Activated effector memory CD4-positive, alpha-beta T cell treated with anti-CD3 and anti-CD28 coated beads, Interleukin-2, amount 50 U/mL, for 16 hours (primary cell): ENCODE data around the gene CHST5.
"Not testable (repeated sequence)": the region's sequence is repeated elsewhere in the genome, so short reads cannot be mapped to it uniquely, and the experiment has no call there.

Source experiments
- DNase-seq: peaks from one replicate; pipeline ENCODE4 v3.0.0-alpha.2; 2020

Gene CHST5

DNA sequence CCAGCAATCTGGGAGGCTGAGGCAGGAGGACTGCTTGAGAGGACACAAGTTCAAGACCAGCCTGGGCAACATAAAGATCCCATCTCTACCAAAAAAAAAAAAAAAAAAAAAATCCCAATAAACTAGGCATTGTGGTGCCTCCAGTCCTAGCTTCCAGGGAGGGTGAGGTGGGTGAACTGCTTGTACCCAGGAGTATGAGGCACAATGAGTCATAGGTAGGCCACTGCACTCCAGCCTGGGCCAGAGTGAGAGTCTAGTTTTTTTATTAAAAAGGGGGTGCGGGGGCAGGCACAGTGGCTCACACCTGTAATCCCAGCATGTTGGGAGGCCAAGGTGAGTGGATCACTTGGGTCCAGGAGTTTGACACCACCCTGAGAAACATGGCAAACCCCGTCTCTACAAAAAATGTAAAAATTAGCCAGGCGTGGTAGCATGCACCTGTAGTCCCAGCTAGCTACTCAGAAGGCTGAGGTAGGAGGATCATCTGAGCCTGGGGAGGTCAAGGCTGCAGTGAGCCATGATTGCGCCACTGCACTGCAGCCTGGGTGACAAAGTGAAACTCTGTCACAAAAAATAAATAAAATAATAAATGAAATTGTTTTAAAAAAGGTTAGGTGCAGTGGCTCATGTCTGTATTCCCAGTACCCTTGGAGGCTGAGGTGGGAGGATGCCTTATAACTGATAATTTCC, 32.8 kb downstream of the CHST5 start:
- no peak for DNase-seq

DNA sequence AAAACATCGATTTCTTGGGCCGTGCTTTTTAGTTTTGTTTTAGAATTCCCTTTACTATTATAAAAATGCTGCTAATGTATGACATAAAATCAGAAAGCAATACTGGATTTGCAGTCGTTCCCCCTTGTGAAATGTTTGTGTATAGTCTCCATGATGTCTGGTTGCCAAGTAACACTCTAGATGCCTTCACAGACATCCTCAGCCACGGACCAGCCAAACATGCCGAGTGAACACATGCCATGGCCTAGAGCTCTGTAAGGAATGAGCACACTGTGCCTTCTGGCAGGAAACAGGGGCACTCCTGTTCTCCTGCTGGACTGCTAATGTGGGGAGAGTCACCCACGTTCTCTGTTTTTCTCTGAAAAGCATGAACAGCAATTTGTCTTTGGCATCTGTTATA, 34.1 kb downstream of the CHST5 start:
- DNase-seq: not testable (repeated sequence)

DNA sequence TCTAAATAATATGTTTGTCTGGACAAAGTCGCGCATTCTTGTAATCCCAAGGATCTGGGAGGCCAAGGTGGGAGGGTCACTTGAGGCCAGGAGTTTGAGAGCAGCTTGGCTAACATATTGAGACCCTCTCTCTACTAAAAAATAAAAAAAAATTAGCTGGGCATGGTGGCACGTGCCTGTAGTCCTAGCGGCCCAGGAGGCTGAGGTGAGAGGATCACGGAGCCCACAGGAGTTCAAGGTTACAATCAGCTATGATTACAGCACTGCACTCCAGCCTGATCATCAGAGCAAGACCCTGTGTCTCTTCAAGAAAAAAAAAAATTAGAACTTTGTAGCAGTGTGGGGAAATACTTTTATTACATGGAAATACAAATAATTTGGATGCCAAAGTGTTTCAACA, 34.5 kb downstream of the CHST5 start:
- DNase-seq: no peak

DNA sequence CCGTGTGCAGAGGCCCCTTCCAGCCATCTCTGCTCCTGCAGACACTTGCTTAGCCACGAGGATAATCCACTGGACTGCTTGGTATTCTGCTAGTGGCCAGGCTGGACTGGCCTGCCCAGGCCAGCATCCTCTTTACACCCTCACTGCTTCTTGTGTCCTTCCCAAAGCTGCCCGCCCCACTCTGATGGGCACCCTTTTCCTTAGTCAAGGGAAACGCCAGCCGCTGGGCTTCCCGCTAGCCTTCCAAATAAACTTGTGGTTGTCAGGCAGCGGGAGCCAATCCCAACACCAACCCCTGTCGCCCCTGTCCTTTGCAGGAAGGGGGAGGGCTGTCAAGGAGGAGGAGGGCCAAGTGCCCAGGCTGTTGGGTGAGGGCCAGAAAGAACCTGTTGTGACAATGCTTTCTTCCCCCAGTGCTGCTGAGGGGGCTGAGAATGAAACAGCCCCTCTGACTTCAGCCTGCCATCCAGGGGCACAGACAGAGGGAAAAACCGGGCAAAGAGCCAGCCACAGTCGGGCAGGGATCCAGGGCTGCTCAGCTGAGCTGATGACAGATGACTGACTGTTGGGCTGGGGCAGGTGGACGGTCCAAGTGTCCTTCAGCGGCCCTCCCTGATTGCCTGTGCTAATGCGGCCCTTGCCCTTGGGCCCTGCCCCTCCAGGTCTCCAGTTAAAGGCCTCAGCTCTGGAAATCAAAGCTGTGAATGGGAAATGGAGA, 37.1 kb downstream of the CHST5 start:
- not testable (repeated sequence) for DNase-seq

DNA sequence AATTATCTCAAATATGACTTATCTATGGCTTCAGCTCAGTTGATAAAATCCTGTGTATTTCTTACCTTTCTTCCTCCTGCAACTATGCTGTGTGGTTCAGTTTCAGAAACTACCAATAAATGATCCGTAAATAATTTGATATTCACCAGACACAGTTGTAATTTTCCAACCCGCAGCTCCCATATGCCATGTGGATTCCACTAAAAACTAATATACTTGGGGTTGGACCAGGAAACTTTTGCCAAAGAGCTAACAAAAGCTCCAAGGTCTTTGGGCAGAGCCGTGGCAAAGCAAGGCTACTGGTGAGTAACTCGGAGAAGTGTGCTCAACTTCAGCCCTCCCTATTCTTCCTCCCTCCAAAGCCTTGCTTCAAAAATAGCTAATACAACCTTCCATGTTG, 38.4 kb downstream of the CHST5 start:
- no peak for DNase-seq

DNA sequence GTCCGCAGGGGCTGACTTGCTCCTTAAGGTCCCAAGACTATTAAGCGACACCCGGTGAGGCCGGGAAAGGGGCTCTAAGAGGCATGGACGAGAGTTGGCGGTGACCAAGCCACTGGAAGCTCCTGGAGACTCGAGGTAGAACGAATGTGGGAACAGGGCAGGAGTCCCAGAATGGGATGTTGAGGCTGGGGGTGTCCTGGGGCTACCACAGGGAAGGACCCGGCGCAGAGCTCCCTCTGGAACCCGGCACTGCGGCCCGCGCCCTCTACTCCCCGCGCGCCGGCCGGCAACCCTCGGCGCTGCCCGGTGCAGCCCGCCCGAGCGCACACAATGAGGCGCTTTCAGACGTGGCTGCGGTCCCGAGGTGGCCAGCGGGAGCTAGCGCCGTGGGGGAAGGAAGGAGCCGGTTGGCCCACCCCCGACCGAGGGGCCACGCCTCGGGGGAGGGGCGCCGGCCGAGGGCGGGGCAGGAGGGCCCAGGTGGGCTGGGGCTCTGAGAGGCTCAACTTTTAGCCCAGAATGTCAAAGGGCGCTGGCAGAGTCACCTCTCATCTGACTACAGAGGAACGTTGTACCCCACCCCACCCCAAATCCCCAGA, 40.7 kb downstream of the CHST5 start, which contains the start of gene CHST6:
TSS of gene CHST6 (minus strand) at position 366 of the 599 bp plus-strand sequence. CDS start 15,613 bp downstream, outside the sequence.
- peak; percentile 69 for DNase-seq

DNA sequence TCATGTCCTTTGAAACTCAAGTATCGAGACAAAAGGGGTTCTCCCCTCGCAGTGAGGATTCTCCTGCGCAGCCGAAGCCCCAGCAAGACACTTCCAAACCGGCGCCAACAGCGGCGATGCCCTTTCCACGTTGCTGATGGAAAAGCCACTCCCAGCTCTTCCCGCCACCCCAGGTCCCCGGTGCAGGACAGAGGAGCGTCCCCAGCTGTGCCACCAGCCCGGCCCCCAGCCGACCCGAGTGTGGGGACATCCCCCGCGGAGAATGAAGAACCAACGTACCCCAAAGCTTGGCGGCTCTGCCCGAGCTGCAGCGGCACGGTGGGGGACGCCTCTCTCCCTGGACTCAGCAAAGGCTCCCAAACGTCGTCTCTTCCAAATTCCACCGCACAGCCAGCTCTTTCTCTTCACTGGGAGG, 41.2 kb downstream of the CHST5 start:
- DNase-seq: no peak

DNA sequence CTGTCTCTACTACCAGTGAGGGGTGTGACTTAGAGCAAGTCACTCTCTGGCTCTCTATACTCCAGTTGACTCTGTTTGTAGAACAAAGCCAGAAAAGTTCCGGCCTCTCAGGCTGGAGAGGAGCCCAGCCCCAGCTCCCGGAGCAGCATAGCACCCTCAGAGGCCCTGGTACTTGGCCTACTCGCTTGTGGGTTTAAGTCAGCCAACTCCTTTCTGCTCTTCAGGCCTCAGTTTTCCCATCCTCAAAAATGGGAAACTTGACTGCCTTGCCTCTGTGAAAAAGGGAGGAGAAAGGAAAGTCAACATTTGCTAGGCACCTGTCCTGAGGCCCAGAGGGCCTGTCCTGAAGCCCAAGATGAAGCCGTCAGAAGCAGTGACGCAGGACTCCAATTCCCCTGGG, 41.7 kb downstream of the CHST5 start:
- no peak for DNase-seq

DNA sequence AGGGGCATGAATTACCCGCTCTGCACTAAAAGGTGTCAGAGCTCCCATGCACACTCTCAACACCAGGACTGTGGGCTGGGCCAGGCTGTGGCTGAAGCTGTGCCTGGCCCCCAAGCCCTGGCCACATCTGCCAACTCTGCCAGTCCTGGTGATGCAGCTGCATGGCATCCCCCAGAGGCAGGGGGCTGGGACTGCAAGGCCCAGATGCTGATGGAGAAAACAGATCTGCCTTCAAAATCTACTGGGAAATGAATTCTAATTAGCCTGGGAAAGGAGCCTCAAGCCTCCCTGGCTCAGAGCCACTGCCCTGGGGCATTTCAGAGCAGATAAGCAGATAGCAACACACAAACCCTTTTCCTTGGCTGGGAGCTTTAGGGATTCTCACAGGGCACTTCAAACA, 44.0 kb downstream of the CHST5 start:
- DNase-seq: no peak

DNA sequence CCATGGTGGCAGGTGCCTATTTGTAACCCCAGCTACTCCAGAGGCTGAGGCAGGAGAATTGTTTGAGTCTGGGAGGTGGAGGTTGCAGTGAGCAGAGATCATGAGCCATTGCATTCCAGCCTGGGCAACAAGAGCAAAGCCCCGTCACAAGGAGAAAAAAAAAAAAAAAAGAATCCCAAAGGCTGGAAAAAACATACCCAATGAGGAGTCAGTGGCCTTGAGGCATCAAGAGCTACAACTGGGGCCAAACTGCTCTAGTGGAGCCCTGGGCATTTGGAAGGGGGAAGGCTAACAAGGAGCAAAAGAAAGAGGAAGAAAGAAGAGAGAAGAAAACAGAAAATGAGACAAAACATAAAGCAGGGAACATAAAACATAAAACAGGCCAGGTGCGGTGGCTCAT, 47.6 kb downstream of the CHST5 start:
- DNase-seq: no peak

DNA sequence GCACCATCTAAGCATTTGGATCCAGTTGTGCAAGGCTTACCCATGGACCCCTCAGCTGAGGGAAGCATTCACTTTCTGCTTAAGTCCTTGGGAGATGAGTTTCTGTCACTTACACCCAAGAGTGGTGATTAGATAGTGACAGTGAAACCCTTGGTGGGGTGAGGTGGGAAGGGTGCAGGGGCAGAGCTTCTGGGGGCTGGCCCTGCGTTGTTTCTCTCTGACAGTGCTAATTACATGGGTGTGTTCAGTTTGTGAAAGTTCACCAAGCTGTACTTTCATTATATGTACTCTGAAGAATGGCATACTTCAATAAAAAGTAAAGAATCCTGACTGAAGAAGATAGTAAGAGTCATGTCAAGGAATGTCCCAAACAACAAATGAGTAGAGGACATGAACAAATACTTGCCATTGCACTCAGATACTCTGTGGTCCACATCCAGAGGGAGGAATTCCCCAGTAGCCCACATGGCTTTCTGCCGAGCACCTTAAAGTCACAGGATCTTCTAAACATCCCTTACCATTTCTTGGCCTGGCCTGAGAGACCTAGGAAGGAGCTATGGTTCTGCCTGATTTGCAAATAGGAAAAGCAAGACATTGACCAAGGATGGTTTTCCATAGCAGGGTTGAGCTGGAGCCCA, 49.1 kb downstream of the CHST5 start:
- no peak for DNase-seq

DNA sequence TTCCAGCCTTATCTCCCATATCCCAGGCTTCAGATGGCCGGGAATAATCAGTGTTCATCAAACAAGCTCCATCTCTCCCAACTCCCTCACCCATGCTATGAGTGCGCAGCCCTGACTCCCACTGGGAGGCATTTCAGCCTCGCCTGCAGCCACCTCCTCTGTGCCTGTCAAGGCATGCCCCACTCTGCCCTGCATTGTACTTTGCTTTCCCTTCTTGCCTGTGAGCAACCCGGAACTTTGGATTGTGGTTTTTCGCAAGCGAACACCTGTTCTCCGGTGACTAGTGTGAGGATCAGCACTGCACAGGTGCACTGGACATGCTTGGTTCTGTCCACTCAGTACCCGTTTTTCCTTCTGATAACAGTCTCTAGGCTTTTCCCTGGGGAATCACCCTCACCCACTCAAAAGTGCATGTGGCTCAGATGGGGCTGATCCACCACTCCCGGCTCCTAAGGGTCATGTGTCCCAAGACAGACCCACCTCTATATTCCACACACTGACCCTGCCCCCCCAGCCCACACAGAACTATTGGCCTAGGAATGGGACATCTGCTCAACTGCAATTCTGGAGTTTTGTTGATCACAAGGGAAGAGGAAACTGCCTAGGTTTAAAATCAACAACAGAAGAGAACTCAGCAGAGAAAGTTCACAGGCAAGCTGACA, 49.8 kb downstream of the CHST5 start:
- no peak for DNase-seq

DNA sequence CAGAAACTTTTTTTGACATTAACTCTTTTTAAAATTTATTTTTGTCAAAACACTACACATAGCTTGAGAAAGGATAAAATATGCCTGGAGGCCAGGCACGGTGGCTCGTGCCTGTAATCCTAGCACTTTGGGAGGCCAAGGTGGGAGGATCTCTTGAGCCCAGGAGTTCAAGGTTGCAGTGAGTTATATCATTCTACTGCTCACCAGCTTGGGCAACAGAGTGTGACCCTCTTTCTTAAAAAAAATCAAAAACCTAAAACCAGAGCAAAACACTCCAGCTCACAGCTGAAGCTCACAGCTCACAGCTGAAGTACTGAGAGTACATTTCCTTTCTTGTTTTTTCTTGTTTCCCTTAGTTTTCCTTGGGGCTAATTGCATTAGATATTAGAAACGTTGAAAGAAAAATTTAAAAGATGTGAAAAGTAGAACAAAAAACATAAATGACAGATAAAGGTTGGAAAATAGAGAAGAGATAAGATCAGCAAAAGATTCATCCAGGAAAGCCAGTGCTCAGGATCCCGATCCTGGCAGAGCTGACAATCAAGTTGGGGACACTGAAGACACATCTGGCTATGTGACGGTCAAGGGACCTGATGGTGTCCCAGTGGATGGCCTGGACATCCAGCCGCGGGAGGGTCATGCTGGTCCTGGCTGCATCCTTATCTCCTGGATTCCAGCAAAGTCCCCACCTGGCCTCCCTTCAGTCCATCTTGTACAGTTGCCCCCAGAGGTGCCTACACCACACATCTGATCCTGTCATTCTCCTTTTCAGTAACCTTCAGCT, 50.5 kb downstream of the CHST5 start:
- DNase-seq: no peak

DNA sequence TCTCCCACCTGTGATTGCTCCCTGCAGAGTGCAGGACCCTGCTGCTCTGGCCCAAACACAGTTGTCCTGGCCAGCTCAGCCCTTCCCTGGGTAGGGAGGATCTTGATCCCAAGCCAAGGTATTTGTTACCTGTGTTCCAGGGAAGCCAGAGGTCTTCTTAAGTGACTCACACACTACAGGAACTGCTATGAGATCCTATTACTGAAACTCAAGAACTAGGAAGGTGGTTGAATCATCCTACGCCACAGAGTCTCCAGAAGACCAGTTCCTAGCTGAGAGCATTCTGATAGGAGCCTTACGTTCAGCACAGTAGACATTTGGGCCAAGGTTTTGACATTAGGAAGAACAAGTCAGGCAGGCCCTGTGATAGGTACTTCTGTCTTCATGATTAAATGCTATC, 52.7 kb downstream of the CHST5 start:
- DNase-seq: no peak

DNA sequence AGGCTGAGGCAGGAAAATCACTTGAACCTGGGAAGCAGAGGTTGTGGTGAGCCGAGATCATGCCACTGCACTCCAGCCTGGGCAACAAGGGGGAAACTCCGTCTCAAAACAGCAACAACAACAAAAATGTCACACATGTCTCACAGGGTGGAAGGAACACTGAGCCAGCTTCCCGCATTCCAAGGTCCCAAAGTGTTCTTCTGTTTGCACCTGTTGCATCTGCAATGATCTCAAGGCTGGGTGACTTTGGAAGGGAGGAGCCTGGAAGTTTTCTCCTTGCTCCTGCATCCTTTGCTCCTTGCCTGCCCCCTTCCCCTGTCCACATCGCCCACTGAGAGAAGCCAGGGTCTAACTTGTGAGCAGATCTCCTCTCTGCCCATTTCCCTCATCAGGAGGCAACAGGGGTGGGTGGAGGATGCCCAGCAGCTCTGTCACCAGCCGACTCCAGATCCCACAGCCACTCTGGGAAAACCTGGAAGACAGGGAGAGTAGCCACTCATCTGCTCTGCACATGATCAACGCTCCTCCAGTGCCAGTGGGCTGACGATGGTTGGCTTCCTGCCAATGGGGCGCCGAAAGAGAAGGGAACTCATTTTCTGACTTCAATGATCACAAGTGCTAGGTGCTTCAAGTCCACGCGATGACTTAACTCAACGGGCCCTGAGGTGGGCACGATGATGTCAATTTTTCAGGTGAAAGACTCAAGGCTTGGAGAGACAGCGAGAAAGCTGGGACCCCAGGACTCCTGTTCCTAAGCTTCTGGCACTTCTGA, 53.3 kb downstream of the CHST5 start:
- no peak for DNase-seq

DNA sequence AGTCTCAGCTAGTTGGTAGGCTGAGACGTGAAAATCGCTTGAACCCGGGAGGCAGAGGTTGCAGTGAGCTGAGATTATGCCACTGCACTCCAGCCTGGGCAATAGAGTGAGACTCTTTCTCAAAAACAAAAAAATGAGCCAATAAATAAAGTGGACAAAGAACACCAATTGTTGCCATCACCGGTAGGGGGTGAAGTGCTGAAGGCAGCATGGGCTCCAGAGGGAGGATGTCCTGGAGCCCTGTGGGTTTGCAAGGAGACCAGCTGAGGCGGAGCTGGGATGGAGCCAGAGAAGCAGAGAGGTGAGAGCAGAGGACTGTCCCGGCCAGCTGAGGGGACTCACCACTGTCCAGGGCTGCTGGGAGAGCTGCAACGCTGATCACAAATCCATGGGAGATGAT, 54.4 kb downstream of the CHST5 start:
- DNase-seq: no peak

DNA sequence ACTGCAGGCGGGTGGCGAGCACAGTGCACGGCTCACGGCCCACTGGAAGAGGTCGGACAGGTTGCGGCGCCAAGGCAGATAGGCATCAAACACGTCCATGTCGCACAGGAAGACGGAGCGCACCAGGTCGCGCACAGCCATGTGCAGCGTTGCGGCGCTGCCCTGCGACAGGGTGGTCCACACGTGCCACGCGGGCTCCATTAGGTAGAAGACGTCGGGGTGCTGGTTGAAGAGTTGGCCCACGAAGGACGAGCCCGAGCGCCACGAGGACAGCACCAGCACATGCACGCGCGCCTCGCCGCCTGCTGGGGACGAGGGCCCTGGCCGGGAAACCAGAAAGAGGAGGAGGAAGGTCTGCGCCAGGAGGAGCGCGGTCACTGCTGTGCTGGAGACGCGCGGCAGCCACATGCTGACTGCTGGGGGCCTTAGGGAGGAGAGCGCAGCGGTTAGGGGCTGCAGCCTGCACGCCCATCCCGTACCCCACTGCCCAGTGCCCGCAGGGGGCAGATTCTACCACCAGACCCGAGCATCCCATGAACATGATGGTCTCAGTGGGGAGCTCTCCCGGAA, 56.4 kb downstream of the CHST5 start:
- no peak for DNase-seq
